HEK293 (cell line): ENCODE results near the gene GOLGA2.

Source experiments
- CTCF ChIA-PET: fragments of 350-600 bp; formaldehyde crosslinking; extraction: SDS; loops from one replicate; lab custom pipeline; 2021; ENCODE audit warnings: antibody characterized with exemption; lab: Yijun Ruan, JAX
- POLR2A ChIA-PET: fragments of 300-600 bp; formaldehyde crosslinking; extraction: SDS; loops from one replicate; lab custom pipeline; 2020; ENCODE audit warnings: antibody characterized with exemption, inconsistent platforms; lab: Yijun Ruan, JAX
- H3K27ac ChIP-seq: fragments of 200-500 bp; sonication (Bioruptor generic); 2 replicates; pipeline ENCODE4 v1.5.1; 2014; ENCODE audit warnings: low read depth, low read length, control low read depth, inconsistent platforms; ENCODE audit errors: extremely low read depth
- H3K36me3 ChIP-seq, 2 experiments: fragments of 200-500 bp in 1 of 2; sonication (Bioruptor generic) in 1 of 2; 1 replicate in 1 of 2; 2 replicates in 1 of 2; pipeline ENCODE4 v1.5.1; 2014 to 2017; ENCODE audit warnings: inconsistent platforms in 2 of 2, low read length in 2 of 2; ENCODE audit not compliant: control insufficient read depth in 2 of 2, insufficient read depth in 1 of 2
- H3K4me1 ChIP-seq: fragments of 200-500 bp; sonication (Bioruptor generic); 2 replicates; pipeline ENCODE4 v1.5.1; 2014; ENCODE audit warnings: mild to moderate bottlenecking, low read length, inconsistent platforms; ENCODE audit not compliant: control insufficient read depth, insufficient read depth
- H3K4me3 ChIP-seq: 2 replicates; pipeline ENCODE4 v1.5.1; 2011; ENCODE audit warnings: low read depth, mild to moderate bottlenecking, control low read depth, low read length, moderate library complexity
- H3K9me3 ChIP-seq: fragments of 200-500 bp; sonication (Bioruptor generic); 2 replicates; pipeline ENCODE4 v1.5.1; 2014; ENCODE audit warnings: low read depth, low read length, inconsistent platforms; ENCODE audit not compliant: control insufficient read depth, insufficient read depth
- EGR2 ChIP-seq: fragments of 450-650 bp; formaldehyde crosslinking; IDR thresholded peaks from 2 replicates; pipeline ENCODE4 v1.5.1; 2016; ENCODE audit warnings: low read depth, missing biosample characterization, missing genetic modification characterization
- GLIS1 ChIP-seq: fragments of 450-650 bp; formaldehyde crosslinking; IDR thresholded peaks from 2 replicates; pipeline ENCODE4 v1.5.1; 2016; ENCODE audit warnings: missing biosample characterization, missing genetic modification characterization
- IKZF3 ChIP-seq: fragments of 450-650 bp; IDR thresholded peaks from 2 replicates; pipeline ENCODE4 v1.5.0; 2018; ENCODE audit warnings: missing biosample characterization, mild to moderate bottlenecking, missing genetic modification characterization, moderate library complexity
- MYNN ChIP-seq: fragments of 450-650 bp; formaldehyde crosslinking; IDR thresholded peaks from 2 replicates; pipeline ENCODE4 v1.5.1; 2016; ENCODE audit warnings: missing biosample characterization, missing genetic modification characterization, borderline replicate concordance
- REPIN1 ChIP-seq: fragments of 450-650 bp; formaldehyde crosslinking; IDR thresholded peaks from 2 replicates; pipeline ENCODE4 v1.5.1; 2017; ENCODE audit warnings: missing biosample characterization, missing genetic modification characterization, low read depth
- ZBTB8A ChIP-seq: fragments of 450-650 bp; formaldehyde crosslinking; IDR thresholded peaks from 2 replicates; pipeline ENCODE4 v1.5.1; 2016; ENCODE audit warnings: missing biosample characterization, missing genetic modification characterization
- ZEB2 ChIP-seq: fragments of 450-650 bp; formaldehyde crosslinking; IDR thresholded peaks from 2 replicates; pipeline ENCODE4 v1.5.1; 2016; ENCODE audit warnings: missing biosample characterization, missing genetic modification characterization
- ZFHX2 ChIP-seq: fragments of 450-650 bp; formaldehyde crosslinking; conservative IDR thresholded peaks from 2 replicates; pipeline ENCODE4 v1.5.1; 2016; ENCODE audit warnings: missing biosample characterization, missing genetic modification characterization
- ZFP37 ChIP-seq: fragments of 450-650 bp; formaldehyde crosslinking; IDR thresholded peaks from 2 replicates; pipeline ENCODE4 v1.5.1; 2016; ENCODE audit warnings: missing biosample characterization, missing genetic modification characterization
- ZNF155 ChIP-seq: fragments of 450-650 bp; formaldehyde crosslinking; IDR thresholded peaks from 2 replicates; pipeline ENCODE4 v1.5.1; 2016; ENCODE audit warnings: missing biosample characterization, missing genetic modification characterization
- ZNF214 ChIP-seq: fragments of 450-650 bp; formaldehyde crosslinking; IDR thresholded peaks from 2 replicates; pipeline ENCODE4 v1.5.1; 2017; ENCODE audit warnings: missing biosample characterization, mild to moderate bottlenecking, missing genetic modification characterization, borderline replicate concordance
- ZNF335 ChIP-seq: fragments of 450-650 bp; formaldehyde crosslinking; conservative IDR thresholded peaks from 2 replicates; pipeline ENCODE4 v1.5.1; 2016; ENCODE audit warnings: missing biosample characterization, missing genetic modification characterization
- ZNF341 ChIP-seq: fragments of 450-650 bp; formaldehyde crosslinking; IDR thresholded peaks from 2 replicates; pipeline ENCODE4; 2016; ENCODE audit warnings: low read depth, missing biosample characterization, missing genetic modification characterization
- ZNF350 ChIP-seq: fragments of 450-650 bp; formaldehyde crosslinking; IDR thresholded peaks from 2 replicates; pipeline ENCODE4 v1.5.0; 2017; ENCODE audit warnings: missing biosample characterization, mild to moderate bottlenecking, missing genetic modification characterization
- ZNF366 ChIP-seq: fragments of 450-650 bp; formaldehyde crosslinking; conservative IDR thresholded peaks from 2 replicates; pipeline ENCODE4 v1.5.1; 2016; ENCODE audit warnings: missing biosample characterization, missing genetic modification characterization
- ZNF473 ChIP-seq: fragments of 450-650 bp; formaldehyde crosslinking; IDR thresholded peaks from 2 replicates; pipeline ENCODE4 v1.5.1; 2017; ENCODE audit warnings: missing biosample characterization, missing genetic modification characterization
- ZNF654 ChIP-seq: fragments of 450-650 bp; formaldehyde crosslinking; IDR thresholded peaks from 2 replicates; pipeline ENCODE4 v1.5.1; 2016; ENCODE audit warnings: low read depth, missing biosample characterization, missing genetic modification characterization
- ZSCAN18 ChIP-seq: fragments of 450-650 bp; formaldehyde crosslinking; IDR thresholded peaks from 2 replicates; pipeline ENCODE4 v1.5.1; 2016; ENCODE audit warnings: missing biosample characterization, missing genetic modification characterization
- ZSCAN30 ChIP-seq: fragments of 450-650 bp; IDR thresholded peaks from 2 replicates; pipeline ENCODE4 v1.5.1; 2018; ENCODE audit warnings: missing biosample characterization, mild to moderate bottlenecking, missing genetic modification characterization, moderate library complexity
- TF ChIP-seq, protein P1 (sequence below): fragments of 450-650 bp; formaldehyde crosslinking; IDR thresholded peaks from 2 replicates; pipeline ENCODE4 v1.5.1; 2017; ENCODE audit warnings: missing biosample characterization, missing genetic modification characterization
- TF ChIP-seq, protein P2 (sequence below): fragments of 450-650 bp; formaldehyde crosslinking; IDR thresholded peaks from 2 replicates; pipeline ENCODE4 v1.5.1; 2016; ENCODE audit warnings: missing biosample characterization, missing genetic modification characterization
- TF ChIP-seq, protein P3 (sequence below): fragments of 450-650 bp; formaldehyde crosslinking; IDR thresholded peaks from 2 replicates; pipeline ENCODE4 v1.5.1; 2016; ENCODE audit warnings: missing biosample characterization, missing genetic modification characterization
- TF ChIP-seq, protein P4 (sequence below): fragments of 450-650 bp; formaldehyde crosslinking; IDR thresholded peaks from 2 replicates; pipeline ENCODE4 v1.5.1; 2016; ENCODE audit warnings: missing biosample characterization, missing genetic modification characterization
- TF ChIP-seq, protein P5 (sequence below): fragments of 450-650 bp; IDR thresholded peaks from 2 replicates; pipeline ENCODE4 v1.5.1; 2018; ENCODE audit warnings: missing biosample characterization, mild to moderate bottlenecking, missing genetic modification characterization

Gene GOLGA2

DNA sequence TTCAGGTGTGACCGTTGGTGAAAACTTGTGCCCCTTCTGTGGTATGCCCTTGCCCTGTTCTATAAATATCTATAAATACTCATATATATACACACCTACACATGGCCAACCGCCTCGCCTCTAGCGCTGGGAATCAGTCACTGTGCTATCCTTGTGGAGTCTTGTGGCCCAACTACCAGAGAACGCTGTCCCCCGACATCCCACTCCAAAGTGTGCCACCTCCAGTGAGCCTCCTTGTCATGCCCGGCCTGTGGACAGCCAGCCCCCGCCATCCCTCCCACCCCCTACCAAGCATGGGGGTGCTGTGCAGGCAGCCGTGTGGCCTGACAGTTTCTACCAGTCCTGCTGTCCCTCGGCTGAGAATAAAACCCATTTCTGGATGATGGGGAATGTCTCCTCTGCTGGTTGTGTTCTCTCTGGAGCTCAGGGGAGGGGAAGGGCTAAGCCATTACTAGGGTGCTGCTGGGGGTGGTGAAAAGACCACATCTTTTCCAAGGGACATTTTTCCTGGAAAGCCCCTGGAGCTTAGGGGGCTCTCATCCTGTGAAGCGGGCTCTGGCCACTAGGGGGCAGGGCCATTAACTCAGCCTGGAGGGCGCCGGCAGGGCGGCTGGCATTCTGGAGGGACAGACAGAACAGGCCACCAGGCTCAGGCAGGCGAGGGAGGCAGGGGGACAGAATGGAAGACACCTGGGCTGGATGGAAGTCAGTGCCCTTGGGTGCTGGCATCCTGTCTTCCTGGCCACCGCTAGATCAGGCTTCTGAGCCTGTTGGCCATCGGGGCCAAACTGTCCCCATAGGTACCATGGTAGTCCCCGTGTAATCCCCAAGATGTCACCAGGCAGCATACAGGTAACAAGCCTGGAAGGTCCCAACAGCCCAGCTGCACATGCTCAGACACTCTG, 20.7 kb downstream of the GOLGA2 start:
- no peak overlapping the region for H3K27ac ChIP-seq
- no peak for TF ChIP-seq MYNN (tag by site-specific recombination)
- TF ChIP-seq IKZF3 (tag by site-specific recombination): 0 out of 2 replicates have a peak, but pooled peaks have one; percentile 55
- TF ChIP-seq ZFP37: 0 out of 2 replicates have a peak, but pooled peaks have one; percentile 23
- no peak for TF ChIP-seq ZSCAN18
- TF ChIP-seq ZFHX2 (tag by site-specific recombination): peak; percentile 27; the same call in 1 of the 2 replicates
- TF ChIP-seq, protein P1, sequence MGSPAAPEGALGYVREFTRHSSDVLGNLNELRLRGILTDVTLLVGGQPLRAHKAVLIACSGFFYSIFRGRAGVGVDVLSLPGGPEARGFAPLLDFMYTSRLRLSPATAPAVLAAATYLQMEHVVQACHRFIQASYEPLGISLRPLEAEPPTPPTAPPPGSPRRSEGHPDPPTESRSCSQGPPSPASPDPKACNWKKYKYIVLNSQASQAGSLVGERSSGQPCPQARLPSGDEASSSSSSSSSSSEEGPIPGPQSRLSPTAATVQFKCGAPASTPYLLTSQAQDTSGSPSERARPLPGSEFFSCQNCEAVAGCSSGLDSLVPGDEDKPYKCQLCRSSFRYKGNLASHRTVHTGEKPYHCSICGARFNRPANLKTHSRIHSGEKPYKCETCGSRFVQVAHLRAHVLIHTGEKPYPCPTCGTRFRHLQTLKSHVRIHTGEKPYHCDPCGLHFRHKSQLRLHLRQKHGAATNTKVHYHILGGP (tag by site-specific recombination): peak; percentile 79
- TF ChIP-seq, protein P2, sequence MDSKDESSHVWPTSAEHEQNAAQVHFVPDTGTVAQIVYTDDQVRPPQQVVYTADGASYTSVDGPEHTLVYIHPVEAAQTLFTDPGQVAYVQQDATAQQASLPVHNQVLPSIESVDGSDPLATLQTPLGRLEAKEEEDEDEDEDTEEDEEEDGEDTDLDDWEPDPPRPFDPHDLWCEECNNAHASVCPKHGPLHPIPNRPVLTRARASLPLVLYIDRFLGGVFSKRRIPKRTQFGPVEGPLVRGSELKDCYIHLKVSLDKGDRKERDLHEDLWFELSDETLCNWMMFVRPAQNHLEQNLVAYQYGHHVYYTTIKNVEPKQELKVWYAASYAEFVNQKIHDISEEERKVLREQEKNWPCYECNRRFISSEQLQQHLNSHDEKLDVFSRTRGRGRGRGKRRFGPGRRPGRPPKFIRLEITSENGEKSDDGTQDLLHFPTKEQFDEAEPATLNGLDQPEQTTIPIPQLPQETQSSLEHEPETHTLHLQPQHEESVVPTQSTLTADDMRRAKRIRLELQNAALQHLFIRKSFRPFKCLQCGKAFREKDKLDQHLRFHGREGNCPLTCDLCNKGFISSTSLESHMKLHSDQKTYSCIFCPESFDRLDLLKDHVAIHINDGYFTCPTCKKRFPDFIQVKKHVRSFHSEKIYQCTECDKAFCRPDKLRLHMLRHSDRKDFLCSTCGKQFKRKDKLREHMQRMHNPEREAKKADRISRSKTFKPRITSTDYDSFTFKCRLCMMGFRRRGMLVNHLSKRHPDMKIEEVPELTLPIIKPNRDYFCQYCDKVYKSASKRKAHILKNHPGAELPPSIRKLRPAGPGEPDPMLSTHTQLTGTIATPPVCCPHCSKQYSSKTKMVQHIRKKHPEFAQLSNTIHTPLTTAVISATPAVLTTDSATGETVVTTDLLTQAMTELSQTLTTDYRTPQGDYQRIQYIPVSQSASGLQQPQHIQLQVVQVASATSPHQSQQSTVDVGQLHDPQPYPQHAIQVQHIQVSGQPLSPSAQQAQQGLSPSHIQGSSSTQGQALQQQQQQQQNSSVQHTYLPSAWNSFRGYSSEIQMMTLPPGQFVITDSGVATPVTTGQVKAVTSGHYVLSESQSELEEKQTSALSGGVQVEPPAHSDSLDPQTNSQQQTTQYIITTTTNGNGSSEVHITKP (tag by site-specific recombination): peak; percentile 70
- no peak for TF ChIP-seq ZNF155 (tag by site-specific recombination)
- TF ChIP-seq ZNF350: no peak
- no peak for TF ChIP-seq EGR2 (tag by site-specific recombination)
- TF ChIP-seq, protein P3, sequence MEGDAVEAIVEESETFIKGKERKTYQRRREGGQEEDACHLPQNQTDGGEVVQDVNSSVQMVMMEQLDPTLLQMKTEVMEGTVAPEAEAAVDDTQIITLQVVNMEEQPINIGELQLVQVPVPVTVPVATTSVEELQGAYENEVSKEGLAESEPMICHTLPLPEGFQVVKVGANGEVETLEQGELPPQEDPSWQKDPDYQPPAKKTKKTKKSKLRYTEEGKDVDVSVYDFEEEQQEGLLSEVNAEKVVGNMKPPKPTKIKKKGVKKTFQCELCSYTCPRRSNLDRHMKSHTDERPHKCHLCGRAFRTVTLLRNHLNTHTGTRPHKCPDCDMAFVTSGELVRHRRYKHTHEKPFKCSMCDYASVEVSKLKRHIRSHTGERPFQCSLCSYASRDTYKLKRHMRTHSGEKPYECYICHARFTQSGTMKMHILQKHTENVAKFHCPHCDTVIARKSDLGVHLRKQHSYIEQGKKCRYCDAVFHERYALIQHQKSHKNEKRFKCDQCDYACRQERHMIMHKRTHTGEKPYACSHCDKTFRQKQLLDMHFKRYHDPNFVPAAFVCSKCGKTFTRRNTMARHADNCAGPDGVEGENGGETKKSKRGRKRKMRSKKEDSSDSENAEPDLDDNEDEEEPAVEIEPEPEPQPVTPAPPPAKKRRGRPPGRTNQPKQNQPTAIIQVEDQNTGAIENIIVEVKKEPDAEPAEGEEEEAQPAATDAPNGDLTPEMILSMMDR (tag by site-specific recombination): peak; percentile 63
- TF ChIP-seq, protein P4, sequence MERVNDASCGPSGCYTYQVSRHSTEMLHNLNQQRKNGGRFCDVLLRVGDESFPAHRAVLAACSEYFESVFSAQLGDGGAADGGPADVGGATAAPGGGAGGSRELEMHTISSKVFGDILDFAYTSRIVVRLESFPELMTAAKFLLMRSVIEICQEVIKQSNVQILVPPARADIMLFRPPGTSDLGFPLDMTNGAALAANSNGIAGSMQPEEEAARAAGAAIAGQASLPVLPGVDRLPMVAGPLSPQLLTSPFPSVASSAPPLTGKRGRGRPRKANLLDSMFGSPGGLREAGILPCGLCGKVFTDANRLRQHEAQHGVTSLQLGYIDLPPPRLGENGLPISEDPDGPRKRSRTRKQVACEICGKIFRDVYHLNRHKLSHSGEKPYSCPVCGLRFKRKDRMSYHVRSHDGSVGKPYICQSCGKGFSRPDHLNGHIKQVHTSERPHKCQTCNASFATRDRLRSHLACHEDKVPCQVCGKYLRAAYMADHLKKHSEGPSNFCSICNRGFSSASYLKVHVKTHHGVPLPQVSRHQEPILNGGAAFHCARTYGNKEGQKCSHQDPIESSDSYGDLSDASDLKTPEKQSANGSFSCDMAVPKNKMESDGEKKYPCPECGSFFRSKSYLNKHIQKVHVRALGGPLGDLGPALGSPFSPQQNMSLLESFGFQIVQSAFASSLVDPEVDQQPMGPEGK (tag by site-specific recombination): peak; percentile 49; the same call in 1 of the 2 replicates
- TF ChIP-seq ZSCAN30 (tag by site-specific recombination): peak; percentile 27; the same call in 1 of the 2 replicates
- no peak for TF ChIP-seq ZNF473 (tag by site-specific recombination)
- TF ChIP-seq ZNF214 (tag by site-specific recombination): no peak
- peak; percentile 39 for TF ChIP-seq ZNF335
- TF ChIP-seq REPIN1 (tag by site-specific recombination): no peak
- no peak for TF ChIP-seq ZNF341 (tag by site-specific recombination)
- TF ChIP-seq GLIS1 (tag by site-specific recombination): no peak
- peak; percentile 82 for TF ChIP-seq ZBTB8A (tag by site-specific recombination)
- TF ChIP-seq ZEB2 (tag by site-specific recombination): no peak
- no peak for TF ChIP-seq ZNF366 (tag by site-specific recombination)
- 0 out of 2 replicates have a peak, but pooled peaks have one; percentile 12 for TF ChIP-seq ZNF654
- TF ChIP-seq, protein P5, sequence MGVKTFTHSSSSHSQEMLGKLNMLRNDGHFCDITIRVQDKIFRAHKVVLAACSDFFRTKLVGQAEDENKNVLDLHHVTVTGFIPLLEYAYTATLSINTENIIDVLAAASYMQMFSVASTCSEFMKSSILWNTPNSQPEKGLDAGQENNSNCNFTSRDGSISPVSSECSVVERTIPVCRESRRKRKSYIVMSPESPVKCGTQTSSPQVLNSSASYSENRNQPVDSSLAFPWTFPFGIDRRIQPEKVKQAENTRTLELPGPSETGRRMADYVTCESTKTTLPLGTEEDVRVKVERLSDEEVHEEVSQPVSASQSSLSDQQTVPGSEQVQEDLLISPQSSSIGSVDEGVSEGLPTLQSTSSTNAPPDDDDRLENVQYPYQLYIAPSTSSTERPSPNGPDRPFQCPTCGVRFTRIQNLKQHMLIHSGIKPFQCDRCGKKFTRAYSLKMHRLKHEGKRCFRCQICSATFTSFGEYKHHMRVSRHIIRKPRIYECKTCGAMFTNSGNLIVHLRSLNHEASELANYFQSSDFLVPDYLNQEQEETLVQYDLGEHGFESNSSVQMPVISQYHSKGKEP (tag by site-specific recombination): no peak

More for the DNA sequence above, 20.7 kb downstream of the GOLGA2 start:
- H3K9me3 ChIP-seq: no peaks in the 10 kb centered on the region
- no peak overlapping the region for H3K4me3 ChIP-seq
- H3K4me1 ChIP-seq: no peaks in the 10 kb centered on the region
- ChIA-PET CTCF (interaction anchor here (0.6 to 2.1 kb wide), 28 partner anchors 9 to 834 kb away, joined by 3 to 12 read pairs (median 4); partner anchors contain the start of genes GOLGA2, NAIF1 and SWI5), POLR2A (interaction anchor here (0.9 kb wide), 2 partner anchors 13 to 21 kb away, joined by 4 read pairs; partner anchors contain the start of genes GOLGA2 and SWI5)
- H3K36me3 ChIP-seq: peaks cover 0 to 55% of the 10 kb centered on the region in 2 experiments; a peak in 1 of 3 replicates
